Endothelial cell of umbilical vein (primary cell): ENCODE data around the gene TMEM43. TPM values are rescaled to one million over a fixed set of nuclear protein-coding genes. Genes with fewer than 3 reads are reported as not detected.

Experiments
- BruUV-seq: library from RNA; stranded (reverse); fragments of 400-500 nt; replicated peaks from 2 replicates; lab custom pipeline; 2021; lab: Mats Ljungman, UMichigan
- CTCF ChIA-PET: fragments of 300-600, 350-600 bp; sonication (Branson Sonifier 250); formaldehyde crosslinking; loops from one replicate; lab custom pipeline; 2021; ENCODE audit warnings: antibody characterized with exemption, inconsistent platforms; lab: Charles Lee
- POLR2A ChIA-PET: fragments of 300-600, 350-600 bp; sonication (Branson Sonifier 250); formaldehyde crosslinking; loops from one replicate; lab custom pipeline; 2021; ENCODE audit warnings: antibody characterized with exemption, inconsistent platforms; lab: Charles Lee
- DNase-seq: peaks from one replicate; pipeline ENCODE4 v3.0.0-alpha.2; 2011; ENCODE audit warnings: low read depth, low spot score
- FAIRE-seq: peaks from 2 replicates; lab custom pipeline; 2011; peaks lifted over from hg19 to GRCh38; lab: Jason Lieb, UNC
- H2AFZ ChIP-seq: 2 replicates; pipeline ENCODE4 v1.6.0; 2012; ENCODE audit warnings: low read depth, low read length, control low read depth, inconsistent platforms
- H3K27ac ChIP-seq: 2 replicates; pipeline ENCODE4 v1.5.1; 2011; ENCODE audit warnings: low read depth, mild to moderate bottlenecking, control low read depth, low read length, moderate library complexity; ENCODE audit not compliant: insufficient read depth
- H3K27me3 ChIP-seq, 2 experiments: 2 replicates each; pipeline versions ENCODE4 v1.6.0 to v1.6.1; 2011; ENCODE audit warnings: low read length in 2 of 2, mixed read lengths in 1 of 2; ENCODE audit not compliant: control insufficient read depth in 2 of 2, insufficient read depth in 2 of 2
- H3K36me3 ChIP-seq, 2 experiments: 2 replicates in 1 of 2; 3 replicates in 1 of 2; pipeline ENCODE4 v1.5.1; 2011; ENCODE audit warnings: low read length in 2 of 2, mild to moderate bottlenecking in 1 of 2, moderate library complexity in 1 of 2; ENCODE audit not compliant: control insufficient read depth in 2 of 2, insufficient read depth in 2 of 2; ENCODE audit errors: extremely low read depth in 1 of 2
- H3K4me1 ChIP-seq: 3 replicates; pipeline ENCODE4 v1.5.1; 2011; ENCODE audit warnings: mild to moderate bottlenecking, low read length; ENCODE audit not compliant: control insufficient read depth, insufficient read depth; ENCODE audit errors: extremely low read depth
- H3K4me2 ChIP-seq: 2 replicates; pipeline ENCODE4 v1.6.1; 2011; ENCODE audit warnings: low read length, control low read depth, mixed read lengths; ENCODE audit not compliant: insufficient read depth
- H3K4me3 ChIP-seq, 3 experiments: fragments of 200-600 bp in 1 of 3; sonication (generic), shearing (Covaris generic) in 1 of 3; replicated peaks in 1 of 3; 2 replicates each; pipeline ENCODE4 v1.5.1; 2011 to 2016; ENCODE audit warnings: control low read depth in 3 of 3, low read length in 3 of 3, mild to moderate bottlenecking in 2 of 3, inconsistent platforms in 1 of 3, low read depth in 1 of 3, moderate library complexity in 1 of 3; ENCODE audit not compliant: insufficient read depth in 1 of 3
- H3K79me2 ChIP-seq: 2 replicates; pipeline ENCODE4 v1.6.0; 2012; ENCODE audit warnings: low read length, inconsistent platforms; ENCODE audit not compliant: control insufficient read depth, insufficient read depth
- H3K9ac ChIP-seq: replicated peaks from 2 replicates; pipeline ENCODE3; 2011; ENCODE audit warnings: low read length, control low read depth; ENCODE audit not compliant: insufficient read depth; ENCODE audit errors: extremely low read depth
- H3K9me1 ChIP-seq: replicated peaks from 3 replicates; pipeline ENCODE4 v1.6.0; 2011; ENCODE audit warnings: mild to moderate bottlenecking, low read length; ENCODE audit not compliant: control insufficient read depth, insufficient read depth; ENCODE audit errors: extremely low read depth
- H3K9me3 ChIP-seq: replicated peaks from 2 replicates; pipeline ENCODE4 v1.5.1; 2012; ENCODE audit warnings: low read length, inconsistent platforms; ENCODE audit not compliant: control insufficient read depth, insufficient read depth
- H4K20me1 ChIP-seq: replicated peaks from 2 replicates; pipeline ENCODE3; 2011; ENCODE audit warnings: mild to moderate bottlenecking, low read length; ENCODE audit not compliant: control insufficient read depth, insufficient read depth; ENCODE audit errors: extremely low read depth
- CTCF ChIP-seq, 2 donors: IDR thresholded peaks; 1 replicate in 1 of 2; 2 replicates in 1 of 2; pipeline ENCODE4 v1.5.1; 2011; ENCODE audit warnings: low read length in 2 of 2, mild to moderate bottlenecking in 2 of 2, moderate library complexity in 2 of 2, control low read depth in 1 of 2, inconsistent platforms in 1 of 2, low read depth in 1 of 2; ENCODE audit not compliant: insufficient read depth in 1 of 2; ENCODE audit errors: extremely low read depth in 1 of 2
- EZH2 ChIP-seq: IDR thresholded peaks from 2 replicates; pipeline ENCODE4 v1.6.1; 2012; ENCODE audit warnings: borderline replicate concordance, low read depth, mild to moderate bottlenecking, moderate library complexity, low read length, inconsistent platforms; ENCODE audit not compliant: severe bottlenecking
- FOS ChIP-seq: IDR thresholded peaks from 2 replicates; pipeline ENCODE4 v1.6.1; 2011; ENCODE audit warnings: mild to moderate bottlenecking, low read length, moderate library complexity, borderline replicate concordance; ENCODE audit not compliant: insufficient read depth
- GATA2 ChIP-seq: IDR thresholded peaks from 2 replicates; pipeline ENCODE4 v1.7.0; 2011; ENCODE audit warnings: low read depth, mild to moderate bottlenecking, moderate library complexity, mixed read lengths, low read length; ENCODE audit not compliant: insufficient read length, insufficient read depth
- JUN ChIP-seq: IDR thresholded peaks from 2 replicates; pipeline ENCODE4 v1.6.1; 2011; ENCODE audit warnings: borderline replicate concordance, low read depth; ENCODE audit not compliant: insufficient read length, insufficient read depth
- MAX ChIP-seq: IDR thresholded peaks from 2 replicates; pipeline ENCODE4 v1.6.1; 2011; ENCODE audit not compliant: insufficient read depth, insufficient read length
- MYC ChIP-seq: IDR thresholded peaks from one replicate; pipeline ENCODE4 v1.6.1; 2011; ENCODE audit warnings: mild to moderate bottlenecking, low read depth, low read length
- POLR2A ChIP-seq: IDR thresholded peaks from 2 replicates; pipeline ENCODE4 v1.6.1; 2012; ENCODE audit warnings: low read depth, mild to moderate bottlenecking, control low read depth, low read length
- POLR2AphosphoS5 ChIP-seq: IDR thresholded peaks from 2 replicates; pipeline ENCODE4 v1.6.1; 2012; ENCODE audit warnings: low read depth, mild to moderate bottlenecking, control low read depth, low read length, moderate library complexity; ENCODE audit not compliant: insufficient read depth
- dilution Hi-C: fragments of 300-500 bp; cut with MboI; formaldehyde crosslinking; loops from one replicate; pipeline ENCODE4 v1.15.0; 2019; ENCODE audit warnings: low sequenced_read_pairs; ENCODE audit not compliant: extremely low pct_ligation_motif_present
- intact Hi-C: fragments of 100-400 bp; cut with micrococcal nuclease; formaldehyde crosslinking; loops from one replicate; pipeline ENCODE4 v1.10.0; 2022
- polyA plus RNA-seq, 4 experiments: library from polyadenylated mRNA; depleted of rRNA in 3 of 4; stranded (reverse) in 3 of 4; unstranded in 1 of 4; fragments of >200 nt; gene quantifications; 2 replicates each; pipeline versions ENCODE4 v1.2.1 to v1.2.3, GENCODE V29; 2011 to 2012; ENCODE audit warnings: missing spikeins in 1 of 4
- total RNA-seq: library from RNA; stranded (reverse); gene quantifications from 2 replicates; pipeline ENCODE4 v1.2.3, GENCODE V29; 2021

The TMEM43 gene
- total and polyA plus RNA-seq, 2 donors (not counting 3 experiments of a cell fraction or from before 2014, with no cell fraction given), result 80.6 to 119 TPM

GRCh38 chr3:14188041-14188754, 63.3 kb downstream of the TMEM43 start:
- CTCF ChIA-PET, result no interaction called here
- H3K9ac ChIP-seq, result no peak overlapping the region
- peaks cover 17% of the 10 kb centered on the region for H3K79me2 ChIP-seq
- H3K4me1 ChIP-seq, result no peaks in the 10 kb centered on the region
- H4K20me1 ChIP-seq, result no peaks in the 10 kb centered on the region
- POLR2A ChIA-PET, result no interaction called here
- TF ChIP-seq JUN, result no peak
- TF ChIP-seq EZH2, result no peak
- no peak for TF ChIP-seq FOS
- no peak for TF ChIP-seq GATA2
- TF ChIP-seq MAX, result no peak
- TF ChIP-seq POLR2AphosphoS5, result no peak
- TF ChIP-seq MYC, result no peak
- no peak for TF ChIP-seq POLR2A
- no peak for TF ChIP-seq CTCF (IDR thresholded peaks at IDR 0.05; ENCODE audit: extremely low read depth in 1 of 2, insufficient read depth in 1 of 2, low read depth in 1 of 2, low read length in 2 of 2)
- intact Hi-C loops, result no loop called here
- H3K4me3 ChIP-seq, result no peak overlapping the region
- peaks cover 0 to 4% of the 10 kb centered on the region in 2 experiments for H3K36me3 ChIP-seq
- H3K9me1 ChIP-seq, result no peaks in the 10 kb centered on the region
- no peak overlapping the region for H3K27ac ChIP-seq
- no peak for DNase-seq
- H3K4me2 ChIP-seq, result no peak overlapping the region
- FAIRE-seq, result no peak
- dilution Hi-C loops, result no loop called here
- H3K27me3 ChIP-seq, result no peaks in the 10 kb centered on the region
- no TSS peak for BruUV-seq
- no peak overlapping the region for H2AFZ ChIP-seq
- H3K9me3 ChIP-seq, result no peaks in the 10 kb centered on the region

Other genes with a start within 250 kb of the TMEM43 start
- gene WNT7A, start 245.0 kb upstream of the TMEM43 start, total RNA-seq, result not detected in 2 replicates
- not detected in 2 replicates for gene WNT7A, start 245.0 kb upstream of the TMEM43 start, polyA plus RNA-seq
- 12.4 and 13.6 TPM in 2 replicates for gene CHCHD4, start 182 bp upstream of the TMEM43 start, total RNA-seq
- gene CHCHD4, start 182 bp upstream of the TMEM43 start, polyA plus RNA-seq, result 6.5 and 8.5 TPM in 2 replicates
- gene XPC, start 53.5 kb downstream of the TMEM43 start, total RNA-seq, result 36.7 and 36.8 TPM in 2 replicates
- gene XPC, start 53.5 kb downstream of the TMEM43 start, polyA plus RNA-seq, result 9.0 and 11.9 TPM in 2 replicates
- 13.0 and 13.6 TPM in 2 replicates for gene LSM3, start 53.8 kb downstream of the TMEM43 start, total RNA-seq
- gene LSM3, start 53.8 kb downstream of the TMEM43 start, polyA plus RNA-seq, result 2.5 and 4.4 TPM in 2 replicates